Measurements from ENCODE around the gene GLB1L. TPM values are rescaled to one million over a fixed set of nuclear protein-coding genes. Genes with fewer than 3 reads are reported as not detected.

Gene GLB1L
- total and polyA plus RNA-seq, 3 experiments from 2014 or later: 0.99 to 3.5 (median 2.6) TPM

DNA sequence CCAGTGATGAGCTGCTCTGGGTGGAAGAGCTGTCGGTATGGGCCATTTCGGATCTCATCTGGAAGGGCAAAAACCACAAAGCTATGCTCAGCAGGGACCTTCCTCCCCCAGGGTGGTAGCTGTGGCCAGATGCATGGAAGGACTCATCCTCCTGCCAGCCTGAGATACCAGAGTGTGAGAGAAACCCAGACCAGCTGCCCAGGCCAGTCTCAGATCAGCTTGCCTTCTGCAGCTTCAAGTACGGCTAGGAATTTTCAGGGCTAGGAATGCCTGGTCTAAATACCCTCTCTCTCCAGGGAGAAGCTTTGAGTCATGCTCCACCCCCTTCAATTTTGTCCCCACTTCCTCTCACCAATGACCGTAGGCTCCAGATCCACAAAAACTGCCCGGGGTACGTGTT is 6.4 kb upstream of the GLB1L start:
- CTCF ChIA-PET: interaction anchor here (0.6 to 12.3 kb wide), 8 partner anchors 10 to 44 kb away, joined by 3 to 136 read pairs (median 6); partner anchors contain the start of genes ANKZF1, ATG9A and DNAJB2
- H3K4me1 ChIP-seq (ENCODE audit: insufficient read depth, low read length): peaks cover 60% of the 10 kb centered on the region
- H3K27ac ChIP-seq (ENCODE audit: low read depth, low read length): peak overlapping the region; percentile 95
- Mint-ChIP-seq H3K27me3 (peaks cover 0 to 4% of the 10 kb centered on the region in 2 donors), H3K4me1 (peaks cover 67 to 73% (median 68%) of the 10 kb centered on the region in 3 donors), H3K4me3 (peak overlapping the region; percentile 84 to 99 (median 89)), H3K36me3 (peaks cover 4 to 66% (median 25%) of the 10 kb centered on the region in 3 donors), H3K9me3 (no peaks in the 10 kb centered on the region), H3K27ac (peak overlapping the region; percentile 45 to 98 (median 94))
- no peaks in the 10 kb centered on the region for H3K27me3 ChIP-seq (ENCODE audit: insufficient read depth, low read length, poor library complexity, severe bottlenecking)
- POLR2A ChIA-PET: interaction anchor here (0.5 to 11.9 kb wide), 8 partner anchors 10 to 871 kb away, joined by 3 to 164 read pairs (median 6); partner anchors contain the start of genes ABCB6, ANKZF1, ATG9A and CNPPD1
- no peaks in the 10 kb centered on the region for H3K9me3 ChIP-seq (ENCODE audit: low read length)
- H3K36me3 ChIP-seq (ENCODE audit: insufficient read depth, low read length): peaks cover 35% of the 10 kb centered on the region
- H3K4me3 ChIP-seq (ENCODE audit: low read length): peak overlapping the region; percentile 99
- no peak for DNase-seq

DNA sequence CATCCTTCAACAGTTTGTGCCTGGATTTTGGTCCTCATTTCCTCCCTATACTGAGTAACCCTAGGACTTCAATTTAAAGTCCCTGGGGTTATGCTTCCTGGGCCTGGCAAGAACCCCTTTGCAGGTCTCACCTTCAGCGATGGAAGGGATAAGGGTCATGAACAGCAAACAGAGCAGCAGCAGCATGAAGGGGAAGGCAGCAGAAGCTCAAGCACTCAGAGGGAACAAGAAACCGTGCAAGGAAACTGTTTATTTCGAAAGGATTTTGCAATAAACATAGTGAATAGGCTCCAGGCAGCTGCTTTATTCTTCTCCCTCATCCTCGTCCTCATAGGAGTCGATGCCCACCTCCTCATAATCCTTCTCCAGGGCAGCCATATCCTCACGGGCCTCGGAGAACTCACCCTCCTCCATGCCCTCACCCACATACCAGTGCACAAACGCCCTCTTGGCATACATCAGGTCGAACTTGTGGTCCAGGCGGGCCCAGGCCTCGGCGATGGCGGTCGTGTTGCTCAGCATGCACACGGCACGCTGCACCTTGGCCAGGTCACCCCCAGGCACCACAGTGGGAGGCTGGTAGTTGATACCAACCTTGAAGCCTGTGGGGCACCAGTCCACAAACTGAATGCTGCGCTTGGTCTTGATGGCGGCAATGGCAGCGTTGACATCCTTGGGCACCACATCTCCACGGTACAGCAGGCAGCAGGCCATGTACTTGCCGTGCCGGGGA is 5.0 kb upstream of the GLB1L start:
- POLR2A ChIA-PET: interaction anchor here (1.3 to 11.9 kb wide), 7 partner anchors 10 to 74 kb away, joined by 4 to 164 read pairs (median 9); partner anchors contain the start of genes ABCB6, ANKZF1, ATG9A and CNPPD1

GRCh38 chr2:219249203-219249980 is 4.1 kb upstream of the GLB1L start:
- H3K9me3 Mint-ChIP-seq: peaks cover 0 to 2% (median 0%) of the 10 kb centered on the region in 5 donors
- H3K36me3 Mint-ChIP-seq: peaks cover 4 to 65% (median 25%) of the 10 kb centered on the region in 3 donors
- POLR2A ChIA-PET: interaction anchor here (0.5 to 11.9 kb wide), 10 partner anchors 10 to 842 kb away, joined by 3 to 164 read pairs (median 8); partner anchors contain the start of genes ABCB6, ANKZF1, ATG9A and CNPPD1
- H3K4me1 Mint-ChIP-seq: peaks cover 75 to 81% (median 78%) of the 10 kb centered on the region in 3 donors
- H3K27me3 ChIP-seq (ENCODE audit: insufficient read depth, low read length, poor library complexity, severe bottlenecking): no peaks in the 10 kb centered on the region
- CTCF ChIA-PET: interaction anchor here (0.7 to 12.3 kb wide), 18 partner anchors 10 to 96 kb away, joined by 3 to 136 read pairs (median 4); partner anchors contain the start of genes ANKZF1, ATG9A, DNAJB2 and NHEJ1
- H3K27me3 Mint-ChIP-seq: peaks cover 0 to 6% of the 10 kb centered on the region in 2 donors
- H3K36me3 ChIP-seq (ENCODE audit: insufficient read depth, low read length): peaks cover 35% of the 10 kb centered on the region
- no peaks in the 10 kb centered on the region for H3K9me3 ChIP-seq (ENCODE audit: low read length)
- H3K27ac ChIP-seq (ENCODE audit: low read depth, low read length): peak overlapping the region; percentile 69
- H3K4me1 ChIP-seq (ENCODE audit: insufficient read depth, low read length): peaks cover 74% of the 10 kb centered on the region
- H3K27ac Mint-ChIP-seq: peak overlapping the region; percentile 85 to 98 (median 94)
- peak overlapping the region; percentile 56 for H3K4me3 ChIP-seq (ENCODE audit: low read length)
- DNase-seq: peak; percentile 23 to 66 (median 61)
- peak overlapping the region; percentile 84 to 99 (median 90) for H3K4me3 Mint-ChIP-seq

More for the DNA sequence above, 5.0 kb upstream of the GLB1L start:
- H3K4me3 ChIP-seq (ENCODE audit: low read length): peak overlapping the region; percentile 56
- peak in 1 of 5 donors; percentile 44 for DNase-seq
- peaks cover 0 to 5% of the 10 kb centered on the region in 2 donors for H3K27me3 Mint-ChIP-seq
- peaks cover 4 to 69% (median 25%) of the 10 kb centered on the region in 3 donors for H3K36me3 Mint-ChIP-seq
- peaks cover 35% of the 10 kb centered on the region for H3K36me3 ChIP-seq (ENCODE audit: insufficient read depth, low read length)
- peak overlapping the region; percentile 84 to 99 (median 90) for H3K4me3 Mint-ChIP-seq
- H3K27ac ChIP-seq (ENCODE audit: low read depth, low read length): peak overlapping the region; percentile 69
- H3K4me1 ChIP-seq (ENCODE audit: insufficient read depth, low read length): peaks cover 70% of the 10 kb centered on the region
- no peaks in the 10 kb centered on the region for H3K27me3 ChIP-seq (ENCODE audit: insufficient read depth, low read length, poor library complexity, severe bottlenecking)
- peaks cover 74 to 79% (median 78%) of the 10 kb centered on the region in 3 donors for H3K4me1 Mint-ChIP-seq
- peaks cover 0 to 2% (median 0%) of the 10 kb centered on the region in 5 donors for H3K9me3 Mint-ChIP-seq
- H3K9me3 ChIP-seq (ENCODE audit: low read length): no peaks in the 10 kb centered on the region
- peak overlapping the region; percentile 85 to 98 (median 94) for H3K27ac Mint-ChIP-seq
- CTCF ChIA-PET: interaction anchor here (0.7 to 12.3 kb wide), 17 partner anchors 11 to 96 kb away, joined by 3 to 136 read pairs (median 4); partner anchors contain the start of genes ANKZF1, ATG9A, DNAJB2 and NHEJ1

DNA sequence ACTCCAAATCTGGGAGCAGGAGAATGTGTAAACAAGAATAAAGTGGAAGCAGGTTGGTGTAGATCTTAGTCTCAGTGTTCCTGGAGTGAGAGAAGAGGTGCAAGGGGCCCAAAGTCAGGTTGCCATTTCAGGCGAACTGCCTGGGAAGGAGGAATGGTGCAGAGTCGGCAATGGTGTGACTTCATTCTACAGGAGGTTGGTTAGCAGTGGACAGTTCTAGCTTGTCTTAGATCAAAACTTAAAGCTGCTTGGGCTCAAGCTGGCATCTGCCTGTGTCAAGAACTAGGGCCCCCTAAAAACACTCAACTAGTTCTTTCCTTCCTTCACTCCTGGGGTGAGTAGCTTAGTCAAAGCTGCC is 3.6 kb upstream of the GLB1L start:
- Histone ChIP-seq H3K9me3 (ENCODE audit: low read length) (no peaks in the 10 kb centered on the region), H3K27ac (ENCODE audit: low read depth, low read length) (peak overlapping the region; percentile 69), H3K4me1 (ENCODE audit: insufficient read depth, low read length) (peaks cover 76% of the 10 kb centered on the region), H3K4me3 (ENCODE audit: low read length) (peak overlapping the region; percentile 56), H3K27me3 (ENCODE audit: insufficient read depth, low read length, poor library complexity, severe bottlenecking) (no peaks in the 10 kb centered on the region), H3K36me3 (ENCODE audit: insufficient read depth, low read length) (peaks cover 35% of the 10 kb centered on the region)
- peaks cover 0 to 6% of the 10 kb centered on the region in 2 donors for H3K27me3 Mint-ChIP-seq
- peaks cover 78 to 84% (median 80%) of the 10 kb centered on the region in 3 donors for H3K4me1 Mint-ChIP-seq
- peaks cover 4 to 63% (median 25%) of the 10 kb centered on the region in 3 donors for H3K36me3 Mint-ChIP-seq
- ChIA-PET POLR2A (interaction anchor here (0.5 to 11.9 kb wide), 11 partner anchors 9 to 841 kb away, joined by 3 to 164 read pairs (median 8); partner anchors contain the start of genes ABCB6, ANKZF1, ATG9A and CNPPD1), CTCF (interaction anchor here (1.0 to 12.3 kb wide), 9 partner anchors 19 to 95 kb away, joined by 3 to 136 read pairs (median 9); partner anchors contain the start of genes ANKZF1, ATG9A, DNAJB2 and NHEJ1)
- H3K4me3 Mint-ChIP-seq: peak overlapping the region; percentile 84 to 99 (median 90)
- H3K27ac Mint-ChIP-seq: peak overlapping the region; percentile 85 to 98 (median 94)
- no peak for DNase-seq
- peaks cover 0 to 2% (median 0%) of the 10 kb centered on the region in 5 donors for H3K9me3 Mint-ChIP-seq

GRCh38 chr2:219247678-219248642 is 2.7 kb upstream of the GLB1L start:
- H3K27ac ChIP-seq (ENCODE audit: low read depth, low read length): peak overlapping the region; percentile 69
- Mint-ChIP-seq H3K36me3 (peaks cover 4 to 57% (median 25%) of the 10 kb centered on the region in 3 donors), H3K4me3 (peak overlapping the region; percentile 81 to 99 (median 90))

GRCh38 chr2:219246559-219246958 is 1.3 kb upstream of the GLB1L start:
- Mint-ChIP-seq H3K27ac (peak overlapping the region in 7 of 8 donors; percentile 91 to 98 (median 98)), H3K36me3 (peaks cover 4 to 43% (median 17%) of the 10 kb centered on the region in 3 donors), H3K4me1 (peaks cover 66 to 79% (median 67%) of the 10 kb centered on the region in 3 donors), H3K9me3 (peaks cover 0 to 2% (median 0%) of the 10 kb centered on the region in 5 donors), H3K4me3 (peak overlapping the region; percentile 84 to 99 (median 91)), H3K27me3 (peaks cover 0 to 6% of the 10 kb centered on the region in 2 donors)
- ChIA-PET CTCF (interaction anchor here (1.0 to 4.4 kb wide), 5 partner anchors 16 to 92 kb away, joined by 3 to 35 read pairs (median 5); partner anchors contain the start of genes ANKZF1, ATG9A and DNAJB2), POLR2A (interaction anchor here (1.6 to 11.9 kb wide), 4 partner anchors 8 to 141 kb away, joined by 4 to 164 read pairs (median 15); partner anchors contain the start of genes ABCB6, ANKZF1, ATG9A and DNPEP)
- Histone ChIP-seq H3K27ac (ENCODE audit: low read depth, low read length) (peak overlapping the region; percentile 58), H3K9me3 (ENCODE audit: low read length) (no peaks in the 10 kb centered on the region), H3K27me3 (ENCODE audit: insufficient read depth, low read length, poor library complexity, severe bottlenecking) (no peaks in the 10 kb centered on the region), H3K4me1 (ENCODE audit: insufficient read depth, low read length) (peaks cover 69% of the 10 kb centered on the region), H3K4me3 (ENCODE audit: low read length) (peak overlapping the region; percentile 86), H3K36me3 (ENCODE audit: insufficient read depth, low read length) (peaks cover 28% of the 10 kb centered on the region)
- DNase-seq: peak in 1 of 5 donors; percentile 12

More at GRCh38 chr2:219247678-219248642, 2.7 kb upstream of the GLB1L start:
- H3K27me3 Mint-ChIP-seq: peaks cover 0 to 6% of the 10 kb centered on the region in 2 donors
- H3K4me1 ChIP-seq (ENCODE audit: insufficient read depth, low read length): peaks cover 76% of the 10 kb centered on the region
- peak overlapping the region; percentile 88 to 99 (median 95) for H3K27ac Mint-ChIP-seq
- peak overlapping the region; percentile 86 for H3K4me3 ChIP-seq (ENCODE audit: low read length)
- POLR2A ChIA-PET: interaction anchor here (0.5 to 11.9 kb wide), 10 partner anchors 18 to 352 kb away, joined by 3 to 164 read pairs (median 6); partner anchors contain the start of genes ANKZF1, ATG9A, CNPPD1 and DNAJB2
- peaks cover 35% of the 10 kb centered on the region for H3K36me3 ChIP-seq (ENCODE audit: insufficient read depth, low read length)
- peaks cover 78 to 90% (median 80%) of the 10 kb centered on the region in 3 donors for H3K4me1 Mint-ChIP-seq
- CTCF ChIA-PET: interaction anchor here (0.7 to 12.3 kb wide), 6 partner anchors 18 to 268 kb away, joined by 3 to 136 read pairs (median 24); partner anchors contain the start of genes ANKZF1, ATG9A and DNAJB2
- peaks cover 0 to 2% (median 0%) of the 10 kb centered on the region in 5 donors for H3K9me3 Mint-ChIP-seq
- H3K27me3 ChIP-seq (ENCODE audit: insufficient read depth, low read length, poor library complexity, severe bottlenecking): no peaks in the 10 kb centered on the region
- no peaks in the 10 kb centered on the region for H3K9me3 ChIP-seq (ENCODE audit: low read length)
- DNase-seq: peak; percentile 52 to 86 (median 83)

Data from CD8-positive, alpha-beta memory T cell (primary cell).